ENCODE measurements around the gene ADRB2.

Gene ADRB2

GRCh38 chr5:148831590-148832565, 5.5 kb downstream of the ADRB2 start:
- no peak for DNase-seq

GRCh38 chr5:148833122-148833521, 6.7 kb downstream of the ADRB2 start:
- DNase-seq: no peak

GRCh38 chr5:148833925-148834324, 7.5 kb downstream of the ADRB2 start:
- no peak for DNase-seq

- DNase-seq: no peak
Observed at GRCh38 chr5:148834689-148835088, 8.3 kb downstream of the ADRB2 start.

GRCh38 chr5:148836272-148837250, 10.2 kb downstream of the ADRB2 start:
- DNase-seq: no peak

- DNase-seq: no peak
Observed at GRCh38 chr5:148837383-148837782, 11.0 kb downstream of the ADRB2 start.

- no peak for DNase-seq
Observed at GRCh38 chr5:148838357-148838756, 11.9 kb downstream of the ADRB2 start.

GRCh38 chr5:148839960-148840359, 13.5 kb downstream of the ADRB2 start:
- no peak for DNase-seq

GRCh38 chr5:148840531-148840930, 14.1 kb downstream of the ADRB2 start:
- no peak for DNase-seq

GRCh38 chr5:148841519-148841918, 15.1 kb downstream of the ADRB2 start:
- no peak for DNase-seq

GRCh38 chr5:148842161-148842560, 15.8 kb downstream of the ADRB2 start:
- no peak for DNase-seq

- DNase-seq: no peak
Observed at GRCh38 chr5:148843510-148844318, 17.3 kb downstream of the ADRB2 start.

- DNase-seq: no peak
Observed at GRCh38 chr5:148844433-148845280, 18.2 kb downstream of the ADRB2 start.

GRCh38 chr5:148846930-148847329, 20.5 kb downstream of the ADRB2 start:
- DNase-seq: no peak

- no peak for DNase-seq
Observed at GRCh38 chr5:148847456-148847855, 21.0 kb downstream of the ADRB2 start.

- no peak for DNase-seq
Observed at GRCh38 chr5:148848393-148849031, 22.1 kb downstream of the ADRB2 start.

GRCh38 chr5:148849461-148849860, 23.1 kb downstream of the ADRB2 start:
- no peak for DNase-seq

GRCh38 chr5:148850836-148851235, 24.4 kb downstream of the ADRB2 start:
- DNase-seq: no peak

- no peak for DNase-seq
Observed at GRCh38 chr5:148853868-148854267, 27.5 kb downstream of the ADRB2 start.

GRCh38 chr5:148855249-148856008, 29.0 kb downstream of the ADRB2 start:
- DNase-seq: no peak

Data from DMS79 (cell line).